Activated T-cell treated with anti-CD3 and anti-CD28 coated beads for 1 hour (primary cell): ENCODE results near the gene TECR.
"Not testable (repeated sequence)": the region's sequence is repeated elsewhere in the genome, so short reads cannot be mapped to it uniquely, and the experiment has no call there.

Experiments used
- DNase-seq: peaks from one replicate; pipeline ENCODE4 v3.0.0-alpha.2; 2020; ENCODE audit warnings: low read depth

TECR gene

GRCh38 chr19:14536926-14537692 lies 7.7 kb downstream of the TECR start:
- DNase-seq, result no peak

GRCh38 chr19:14540741-14541525 lies 11.5 kb downstream of the TECR start:
- DNase-seq, result no peak

- not testable (repeated sequence) for DNase-seq
These were observed 12.6 kb downstream of the TECR start for GRCh38 chr19:14541979-14542378.

GRCh38 chr19:14542711-14543328 lies 13.4 kb downstream of the TECR start:
- no peak for DNase-seq

GRCh38 chr19:14544047-14544446 lies 14.7 kb downstream of the TECR start:
- DNase-seq, result no peak

GRCh38 chr19:14544977-14545715 lies 15.8 kb downstream of the TECR start:
- no peak for DNase-seq

GRCh38 chr19:14545716-14546082 lies 16.3 kb downstream of the TECR start:
- DNase-seq, result no peak

- no peak for DNase-seq
These were observed 20.9 kb downstream of the TECR start for GRCh38 chr19:14550201-14550754.

GRCh38 chr19:14551134-14552005 lies 22.0 kb downstream of the TECR start:
- peak; percentile 72 for DNase-seq

- not testable (repeated sequence) for DNase-seq
These were observed 22.6 kb downstream of the TECR start for GRCh38 chr19:14552006-14552360.

GRCh38 chr19:14553042-14553938 lies 23.9 kb downstream of the TECR start:
- no peak for DNase-seq

- no peak for DNase-seq
These were observed 24.5 kb downstream of the TECR start for GRCh38 chr19:14553939-14554243.

- no peak for DNase-seq
These were observed 25.0 kb downstream of the TECR start for GRCh38 chr19:14554382-14554812.

- DNase-seq, result no peak
These were observed 26.7 kb downstream of the TECR start for GRCh38 chr19:14555918-14556661.

- DNase-seq, result peak; percentile 66
These were observed 27.3 kb downstream of the TECR start for GRCh38 chr19:14556662-14557188.

- DNase-seq, result no peak
These were observed 29.1 kb downstream of the TECR start for GRCh38 chr19:14558370-14559066.

GRCh38 chr19:14559916-14560775 lies 30.8 kb downstream of the TECR start:
- no peak for DNase-seq

GRCh38 chr19:14560776-14561108 lies 31.3 kb downstream of the TECR start:
- no peak for DNase-seq
